A673 (cell line): Measurements from ENCODE around the gene MAP3K9. TPM values are rescaled to one million over a fixed set of nuclear protein-coding genes. Genes with fewer than 3 reads are reported as not detected.

Experiments used
- BruUV-seq: library from RNA; stranded (reverse); fragments of 400-500 nt; replicated peaks from 2 replicates; lab custom pipeline; 2021; lab: Mats Ljungman, UMichigan
- CTCF ChIA-PET: fragments of 300-600 bp; sonication (Branson Sonifier 250); formaldehyde crosslinking; loops from one replicate; lab custom pipeline; 2022; ENCODE audit warnings: antibody characterized with exemption; lab: Charles Lee
- POLR2A ChIA-PET: fragments of 300-600 bp; sonication (Branson Sonifier 250); formaldehyde crosslinking; loops from one replicate; lab custom pipeline; 2022; ENCODE audit warnings: antibody characterized with exemption; ENCODE audit not compliant: low non-redundant PET; lab: Charles Lee
- DNase-seq: peaks from one replicate; pipeline ENCODE4 v3.0.0-alpha.2; 2015; ENCODE audit warnings: low spot score
- H3K27ac ChIP-seq: fragments of 200-600 bp; sonication (generic); 2 replicates; pipeline ENCODE4 v1.5.1; 2016; ENCODE audit warnings: mixed run types, low read depth, mild to moderate bottlenecking, mixed read lengths, antibody characterized with exemption, low read length; ENCODE audit not compliant: poor library complexity, severe bottlenecking
- H3K27me3 ChIP-seq: fragments of 200-600 bp; sonication (generic); replicated peaks from 2 replicates; pipeline ENCODE4 v1.6.1; 2017; ENCODE audit warnings: mixed run types, low read depth, mild to moderate bottlenecking, mixed read lengths, antibody characterized with exemption, low read length; ENCODE audit not compliant: insufficient read depth, poor library complexity
- H3K36me3 ChIP-seq: fragments of 200-600 bp; sonication (generic); 2 replicates; pipeline ENCODE4 v1.6.1; 2016; ENCODE audit warnings: mixed run types, mild to moderate bottlenecking, mixed read lengths, antibody characterized with exemption, low read length; ENCODE audit not compliant: insufficient read depth, poor library complexity, severe bottlenecking
- H3K4me1 ChIP-seq: fragments of 200-600 bp; sonication (generic); 2 replicates; pipeline ENCODE4 v1.6.1; 2017; ENCODE audit warnings: mixed run types, mild to moderate bottlenecking, mixed read lengths, antibody characterized with exemption, low read length; ENCODE audit not compliant: insufficient read depth, poor library complexity, severe bottlenecking
- H3K4me3 ChIP-seq: fragments of 200-600 bp; sonication (generic); 2 replicates; pipeline ENCODE4 v1.5.1; 2016; ENCODE audit warnings: low read depth, mixed run types, mild to moderate bottlenecking, mixed read lengths, low read length; ENCODE audit not compliant: poor library complexity, severe bottlenecking
- H3K9me3 ChIP-seq: fragments of 200-600 bp; sonication (generic); 2 replicates; pipeline ENCODE4 v1.6.1; 2016; ENCODE audit warnings: mixed run types, low read depth, mild to moderate bottlenecking, mixed read lengths, antibody characterized with exemption, low read length; ENCODE audit not compliant: poor library complexity, severe bottlenecking
- CTCF ChIP-seq: fragments of 300-800, 200-600 bp; sonication (generic); conservative IDR thresholded peaks from 2 replicates; pipeline ENCODE4 v1.5.1; 2017; ENCODE audit warnings: low read depth, mild to moderate bottlenecking, antibody characterized with exemption, low read length, moderate library complexity, mixed read lengths
- EZH2 ChIP-seq: fragments of 200-600 bp; sonication (generic); IDR thresholded peaks from 2 replicates; pipeline ENCODE4 v1.6.1; 2017; ENCODE audit warnings: borderline replicate concordance, low read depth, mild to moderate bottlenecking, mixed read lengths, antibody characterized with exemption, low read length; ENCODE audit not compliant: poor library complexity, severe bottlenecking
- intact Hi-C: fragments of 100-400 bp; cut with micrococcal nuclease; formaldehyde crosslinking; loops from one replicate; pipeline ENCODE4 v1.10.0; 2022; ENCODE audit not compliant: unreplicated experiment
- total RNA-seq: library from RNA; stranded (reverse); gene quantifications from 2 replicates; pipeline ENCODE4 v1.2.3, GENCODE V29; 2021

MAP3K9 gene
- total RNA-seq, 1 experiment from 2014 or later: 5.4 TPM

- Histone ChIP-seq H3K4me3 (no peak overlapping the region), H3K9me3 (no peaks in the 10 kb centered on the region), H3K4me1 (peaks cover 6% of the 10 kb centered on the region), H3K27ac (no peak overlapping the region), H3K27me3 (no peaks in the 10 kb centered on the region), H3K36me3 (no peaks in the 10 kb centered on the region)
- ChIA-PET POLR2A (interaction anchor here (0.6 kb wide), 1 partner anchor 607 kb away, joined by 4 read pairs; no protein-coding TSS in a partner anchor), CTCF (interaction anchor here (0.7 kb wide), 1 partner anchor 105 kb away, joined by 4 read pairs; no protein-coding TSS in a partner anchor)
- no peak for DNase-seq
- no TSS peak for BruUV-seq
- TF ChIP-seq CTCF (no peak), EZH2 (no peak)
- intact Hi-C loops: no loop called here
Measured at GRCh38 chr14:70713096-70713495, 96.2 kb downstream of the MAP3K9 start.

- POLR2A ChIA-PET: interaction anchor here (0.7 kb wide), 1 partner anchor 591 kb away, joined by 3 read pairs; no protein-coding TSS in a partner anchor
- no peaks in the 10 kb centered on the region for H3K27me3 ChIP-seq
- DNase-seq: no peak
- BruUV-seq: no TSS peak
- no peaks in the 10 kb centered on the region for H3K9me3 ChIP-seq
- intact Hi-C loops: no loop called here
- H3K4me1 ChIP-seq: peaks cover 18% of the 10 kb centered on the region
- no peak for TF ChIP-seq EZH2
- no peak for TF ChIP-seq CTCF
- CTCF ChIA-PET: no interaction called here
- H3K4me3 ChIP-seq: no peak overlapping the region
- no peak overlapping the region for H3K27ac ChIP-seq
- no peaks in the 10 kb centered on the region for H3K36me3 ChIP-seq
Measured at GRCh38 chr14:70711451-70711850, 97.9 kb downstream of the MAP3K9 start.

- H3K4me3 ChIP-seq: no peak overlapping the region
Measured at GRCh38 chr14:70709726-70710382, 99.5 kb downstream of the MAP3K9 start.

More at GRCh38 chr14:70709726-70710382, 99.5 kb downstream of the MAP3K9 start:
- Histone ChIP-seq H3K27me3 (no peaks in the 10 kb centered on the region), H3K27ac (no peak overlapping the region), H3K4me1 (peaks cover 21% of the 10 kb centered on the region), H3K36me3 (no peaks in the 10 kb centered on the region), H3K9me3 (no peaks in the 10 kb centered on the region)
- no TSS peak for BruUV-seq
- intact Hi-C loops: no loop called here
- TF ChIP-seq CTCF (no peak), EZH2 (no peak)
- no peak for DNase-seq
- CTCF ChIA-PET: no interaction called here
- POLR2A ChIA-PET: no interaction called here
